Measurements from ENCODE around the gene CDC42BPG. TPM values are rescaled to one million over a fixed set of nuclear protein-coding genes. Genes with fewer than 3 reads are reported as not detected.

CDC42BPG gene
- total RNA-seq, 2 donors from 2014 or later, result 44.5 to 45.5 TPM

DNA sequence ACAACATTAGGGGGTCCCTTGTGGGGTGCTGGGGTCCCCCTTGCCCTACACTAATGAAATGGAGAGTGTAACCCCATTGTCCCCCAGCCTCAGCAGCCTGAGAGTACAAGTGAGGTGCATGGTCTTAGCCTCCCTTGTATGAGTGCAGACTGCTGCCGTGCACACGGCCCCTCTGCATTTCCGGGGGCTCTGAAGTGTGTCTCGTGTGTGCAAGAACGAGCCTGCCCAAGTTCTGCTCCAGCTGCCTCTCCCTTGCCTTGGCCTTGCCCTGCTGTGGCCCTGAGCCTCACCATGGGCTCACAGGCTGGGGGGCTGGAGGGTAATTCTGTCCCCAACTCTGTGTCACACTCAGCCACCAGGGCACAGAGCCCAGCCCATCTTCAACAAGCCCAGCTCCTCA, 39.1 kb upstream of the CDC42BPG start:
- no peak for ATAC-seq
- DNase-seq, result no peak
- intact Hi-C loops (cut with DNase I, micrococcal nuclease), result no loop called here

GRCh38 chr11:64882243-64882642, 37.8 kb upstream of the CDC42BPG start:
- no peak for DNase-seq
- ATAC-seq, result no peak
- intact Hi-C loops (cut with DNase I, micrococcal nuclease), result no loop called here

GRCh38 chr11:64881476-64881875, 37.0 kb upstream of the CDC42BPG start:
- ATAC-seq, result no peak
- intact Hi-C loops (cut with DNase I, micrococcal nuclease), result no loop called here

GRCh38 chr11:64880240-64881001, 36.0 kb upstream of the CDC42BPG start:
- DNase-seq, result no peak
- intact Hi-C loops (cut with DNase I, micrococcal nuclease), result no loop called here
- ATAC-seq, result no peak

More at GRCh38 chr11:64881476-64881875, 37.0 kb upstream of the CDC42BPG start:
- DNase-seq, result no peak

- intact Hi-C loops (cut with DNase I, micrococcal nuclease), result no loop called here
- DNase-seq (peak in 1 of 2 donors; percentile 57), ATAC-seq (peak; percentile 15)
Measured at GRCh38 chr11:64879244-64879900, 34.9 kb upstream of the CDC42BPG start.

DNA sequence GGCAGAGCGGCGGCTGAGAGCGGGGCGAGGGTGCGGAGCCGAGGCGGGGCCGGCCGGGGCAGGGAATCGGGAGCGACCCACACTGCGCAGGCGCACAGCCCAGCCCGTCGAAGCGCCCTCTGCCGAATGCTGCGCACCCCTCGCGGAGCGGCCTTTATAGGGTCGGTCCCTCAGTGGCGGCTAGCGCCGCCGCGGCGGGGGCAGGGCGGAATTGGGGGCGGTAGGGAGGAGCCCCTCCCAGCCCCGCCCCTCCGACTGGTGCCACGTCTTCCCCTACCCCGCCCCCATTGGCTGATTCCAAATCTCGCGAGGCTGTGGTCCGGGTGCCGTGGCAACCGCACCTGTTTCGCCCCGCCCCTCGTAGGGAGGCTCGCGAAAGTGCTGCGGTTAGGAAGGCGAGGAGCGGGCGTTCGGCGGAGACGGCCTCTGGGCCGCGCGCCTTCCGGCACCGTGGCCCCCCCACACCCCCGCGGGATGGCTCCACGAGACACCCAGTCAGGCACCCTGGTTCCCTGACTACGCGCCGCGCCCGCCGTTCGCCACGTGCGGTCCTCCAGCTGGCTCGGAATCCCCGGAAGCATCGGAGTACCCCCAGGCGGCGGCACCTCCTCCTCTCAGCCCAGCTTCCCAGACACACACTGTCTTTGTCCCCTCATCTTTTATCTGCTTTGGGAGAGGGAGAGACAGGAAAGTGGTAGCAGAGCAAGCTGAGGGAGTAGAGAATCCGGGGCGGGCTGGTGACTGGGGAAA, 34.2 kb upstream of the CDC42BPG start, which contains the start of gene EHD1:
Gene EHD1, minus strand, starts transcription at position 128 of the 750 bp plus-strand sequence. CDS start 157 bp downstream, outside the sequence.
- ATAC-seq (peak; percentile 80), DNase-seq (peak; percentile 98 to 99)
- intact Hi-C loops (cut with DNase I, micrococcal nuclease), result no loop called here

- peak; percentile 23 for ATAC-seq
- intact Hi-C loops (cut with DNase I, micrococcal nuclease), result no loop called here
Measured at GRCh38 chr11:64878223-64878493, 33.7 kb upstream of the CDC42BPG start.

GRCh38 chr11:64877390-64878222, 33.2 kb upstream of the CDC42BPG start:
- peak in 1 of 2 donors; percentile 62 for DNase-seq

More at GRCh38 chr11:64878223-64878493, 33.7 kb upstream of the CDC42BPG start:
- no peak for DNase-seq

GRCh38 chr11:64876835-64877341, 32.4 kb upstream of the CDC42BPG start:
- peak; percentile 20 for ATAC-seq
- intact Hi-C loops (cut with DNase I, micrococcal nuclease), result no loop called here
- peak in 1 of 2 donors; percentile 55 for DNase-seq

More at GRCh38 chr11:64877390-64878222, 33.2 kb upstream of the CDC42BPG start:
- intact Hi-C loops (cut with DNase I, micrococcal nuclease), result no loop called here
- peak; percentile 11 for ATAC-seq

DNA sequence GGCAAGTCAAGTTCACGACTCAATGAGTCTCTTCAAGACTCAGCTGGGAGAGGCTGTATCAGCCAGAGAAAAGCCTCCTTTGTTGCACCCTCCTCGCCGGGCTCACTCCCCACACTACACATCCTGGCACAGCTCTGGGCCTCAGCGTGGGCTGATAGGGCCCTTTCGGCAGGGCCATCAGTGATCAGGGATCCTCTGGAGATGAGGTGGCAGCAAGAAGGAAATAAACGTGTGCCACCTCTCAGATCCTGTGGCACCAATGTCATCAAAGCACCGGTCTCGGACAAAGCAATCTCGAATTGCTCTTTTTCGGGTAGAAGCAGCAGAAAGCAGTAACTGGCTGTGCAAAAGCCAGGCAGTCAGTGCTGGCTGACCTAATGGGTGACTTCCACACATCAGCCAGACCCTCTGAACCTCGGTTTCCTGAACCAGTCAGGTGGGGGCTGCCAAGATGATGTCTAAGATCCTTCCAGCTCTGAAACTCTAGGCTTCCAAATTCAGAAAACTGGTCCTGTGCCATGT, 31.8 kb upstream of the CDC42BPG start:
- intact Hi-C loops (cut with DNase I, micrococcal nuclease), result no loop called here
- no peak for DNase-seq
- no peak for ATAC-seq

DNA sequence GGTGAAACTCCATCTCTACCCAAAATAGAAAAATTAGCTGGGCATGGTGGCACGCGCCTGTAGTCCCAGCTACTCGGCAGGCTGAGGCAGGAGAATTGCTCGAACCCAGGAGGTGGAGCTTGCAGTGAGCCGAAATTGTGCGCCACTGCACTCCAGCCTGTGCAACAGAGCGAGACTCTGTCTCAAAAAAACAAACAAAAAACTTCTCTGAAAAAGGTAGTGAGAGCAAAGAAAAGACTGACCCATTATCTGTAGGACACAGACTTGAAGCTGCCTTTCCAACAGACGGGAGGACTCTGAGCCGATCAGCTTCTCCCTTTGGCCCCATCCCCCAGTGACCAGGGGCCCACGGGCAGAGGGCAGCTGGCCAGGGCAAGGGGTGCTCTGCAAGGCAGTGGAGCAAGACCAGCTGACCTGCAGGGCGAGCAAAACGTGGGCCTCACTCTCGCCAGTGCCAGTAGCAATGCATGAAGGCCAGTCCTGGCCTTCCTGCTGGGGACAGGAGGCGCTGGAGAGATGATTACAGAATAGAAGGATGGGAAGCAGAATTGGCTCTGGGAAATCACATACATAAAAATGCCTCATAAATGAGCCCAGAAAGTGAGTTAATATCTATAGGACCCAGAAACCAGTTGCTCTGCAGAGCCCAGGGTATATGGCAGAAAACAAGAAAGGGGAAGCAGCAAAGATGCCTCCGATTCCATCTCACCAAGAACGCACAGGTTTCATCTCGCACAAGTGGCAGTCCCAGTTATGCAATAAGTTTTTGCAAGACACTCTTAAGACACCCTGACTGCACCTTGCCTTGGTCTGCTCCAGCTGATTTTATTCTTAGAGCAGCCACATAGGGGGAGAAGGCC, 31.1 kb upstream of the CDC42BPG start:
- DNase-seq, result no peak
- intact Hi-C loops (cut with DNase I, micrococcal nuclease), result no loop called here
- no peak for ATAC-seq

- ATAC-seq (no peak), DNase-seq (no peak)
- intact Hi-C loops (cut with DNase I, micrococcal nuclease), result no loop called here
Measured at GRCh38 chr11:64874308-64875240, 30.1 kb upstream of the CDC42BPG start.

GRCh38 chr11:64872790-64873488, 28.5 kb upstream of the CDC42BPG start:
- intact Hi-C loops (cut with DNase I, micrococcal nuclease), result no loop called here
- DNase-seq (peak in 1 of 2 donors; percentile 11), ATAC-seq (peak; percentile 51)

- intact Hi-C loops (cut with DNase I, micrococcal nuclease), result no loop called here
- DNase-seq (no peak), ATAC-seq (no peak)
Measured at GRCh38 chr11:64871492-64871891, 27.0 kb upstream of the CDC42BPG start.

- DNase-seq (peak in 1 of 2 donors; percentile 48), ATAC-seq (peak; percentile 70)
- intact Hi-C loops (cut with DNase I, micrococcal nuclease), result no loop called here
Measured at GRCh38 chr11:64870893-64871466, 26.5 kb upstream of the CDC42BPG start.
